ENCODE results near the gene DHRS4. TPM values are rescaled to one million over a fixed set of nuclear protein-coding genes. Genes with fewer than 3 reads are reported as not detected.
"Not testable (repeated sequence)": the region's sequence is repeated elsewhere in the genome, so short reads cannot be mapped to it uniquely, and the experiment has no call there.

The DHRS4 gene
- total and polyA plus RNA-seq, 11 donors: 20.3 to 76.3 (median 32.2) TPM

DNA sequence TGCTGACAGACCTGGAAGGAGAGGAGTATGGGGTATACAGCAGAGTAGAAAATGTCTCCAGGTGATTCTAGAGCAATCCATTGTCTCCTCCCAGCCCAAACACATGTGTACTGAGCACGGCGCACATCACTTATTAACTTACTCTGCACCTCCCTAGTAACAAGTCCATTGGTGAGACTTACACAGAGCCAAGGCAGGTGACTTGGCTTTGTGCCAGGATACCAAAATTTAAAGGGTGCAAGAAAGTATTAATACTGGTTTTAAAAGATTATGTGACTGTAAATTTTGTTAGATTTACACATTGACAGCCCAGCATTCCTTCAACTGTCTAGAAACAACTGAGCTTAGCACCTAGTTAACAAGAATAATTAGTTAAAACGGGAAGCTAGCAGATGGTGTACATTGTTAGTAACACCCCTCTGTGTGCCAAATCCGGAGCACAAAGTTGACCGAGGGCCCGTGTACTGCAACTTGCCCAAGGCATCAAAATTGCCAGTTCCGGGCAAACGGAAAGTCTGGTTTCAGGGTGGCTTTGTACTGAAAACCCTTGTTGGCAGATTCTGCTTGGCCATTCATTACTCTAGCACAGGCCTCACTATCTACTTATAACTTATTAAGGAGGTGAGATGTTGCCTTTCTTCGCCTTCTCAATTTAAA is 4.5 kb downstream of the DHRS4 start:
- Histone ChIP-seq H3K4me1 (peaks cover 0 to 13% (median 9%) of the 10 kb centered on the region in 12 donors), H3K36me3 (peaks cover 0 to 40% (median 12%) of the 10 kb centered on the region in 9 donors)
- not testable (repeated sequence) for DNase-seq, H3K4me3 ChIP-seq, H3K27ac ChIP-seq, H3K27me3 ChIP-seq, ATAC-seq, H3K9me3 ChIP-seq
- intact Hi-C loops (cut with DNase I): loop anchor here in 1 of 10 donors (10.0 kb wide), 1 partner anchor 47 kb away; no protein-coding TSS in a partner anchor
- 87 to 96% (median 94%) methylated on average over 9 of the region's 9 CpGs for WGBS, 4 donors

DNA sequence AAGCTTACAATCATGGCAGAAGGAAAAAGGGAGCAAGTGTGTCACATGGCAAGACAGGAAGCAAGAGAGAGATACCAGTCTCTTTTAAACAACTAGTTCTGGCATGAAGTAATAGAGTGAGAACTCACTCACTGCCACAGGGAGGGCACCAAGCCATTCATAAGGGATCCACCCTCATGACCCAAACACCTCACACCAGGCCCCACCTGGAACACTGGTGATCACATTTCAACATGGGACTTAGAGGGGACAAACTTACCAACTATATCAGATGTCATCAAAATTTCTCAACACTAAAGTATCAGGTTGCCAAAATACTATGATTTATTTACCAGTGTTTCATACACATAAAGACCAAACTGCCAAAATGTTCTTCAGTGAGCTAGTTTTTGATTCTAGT is 7.3 kb downstream of the DHRS4 start:
- H3K27me3 ChIP-seq; H3K27ac ChIP-seq; H3K4me3 ChIP-seq; H3K4me1 ChIP-seq; DNase-seq; ATAC-seq; H3K9me3 ChIP-seq; intact Hi-C loops (cut with DNase I): not testable (repeated sequence)
- H3K36me3 ChIP-seq: peaks cover 0 to 36% (median 9%) of the 10 kb centered on the region in 9 donors

DNA sequence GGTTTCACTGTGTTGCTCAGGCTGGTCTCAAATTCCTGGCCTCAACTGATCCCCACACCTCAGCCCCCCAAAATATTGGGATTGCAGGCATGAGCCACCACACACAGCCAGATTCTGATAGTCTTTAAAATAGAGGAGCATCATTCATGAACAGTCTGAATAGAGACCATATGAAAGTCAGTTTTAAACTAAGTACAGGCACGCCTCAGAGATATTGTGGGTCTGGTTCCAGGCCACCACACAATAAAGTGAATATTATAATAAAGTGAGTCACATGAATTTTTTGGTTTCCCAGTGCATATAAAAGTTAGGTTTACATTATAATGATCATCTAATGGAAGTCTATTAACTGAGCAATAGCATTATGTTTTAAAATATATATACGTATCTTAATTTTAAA is 8.1 kb downstream of the DHRS4 start:
- H3K4me1 ChIP-seq; H3K27ac ChIP-seq; DNase-seq; H3K4me3 ChIP-seq; H3K27me3 ChIP-seq; intact Hi-C loops (cut with DNase I); H3K9me3 ChIP-seq; ATAC-seq: not testable (repeated sequence)
- H3K36me3 ChIP-seq: peaks cover 0 to 30% (median 5%) of the 10 kb centered on the region in 9 donors
- 97 to 100% (median 99%) methylated on average over 1 of the region's 2 CpGs for WGBS, 4 donors

DNA sequence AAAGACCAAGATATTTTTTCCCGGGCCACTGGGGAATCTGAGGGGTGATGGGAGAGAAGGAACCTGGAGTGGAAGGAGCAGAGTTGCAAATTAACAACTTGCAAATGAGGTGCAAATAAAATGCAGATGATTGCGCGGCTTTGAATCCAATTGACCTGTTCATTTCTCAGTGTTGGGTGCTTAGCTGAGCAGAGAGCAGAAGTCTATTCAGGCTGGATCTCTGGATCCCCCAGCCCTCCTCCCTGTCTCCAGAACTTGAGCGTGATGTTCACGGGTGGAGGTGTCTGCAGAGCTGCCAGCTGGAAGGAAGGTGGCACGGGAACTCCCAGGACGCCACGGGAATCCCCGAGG is 15.5 kb downstream of the DHRS4 start:
- H3K4me1 ChIP-seq; intact Hi-C loops (cut with DNase I); H3K27ac ChIP-seq; H3K27me3 ChIP-seq; DNase-seq; ATAC-seq; H3K36me3 ChIP-seq; H3K9me3 ChIP-seq: not testable (repeated sequence)
- 38 to 52% methylated on average over 1 of the region's 9 CpGs; no CpG with 5 or more reads in 2 of the 4 donors for WGBS, 4 donors
- H3K4me3 ChIP-seq: peak overlapping the region in 8 of 12 donors; percentile 26 to 63 (median 52)

DNA sequence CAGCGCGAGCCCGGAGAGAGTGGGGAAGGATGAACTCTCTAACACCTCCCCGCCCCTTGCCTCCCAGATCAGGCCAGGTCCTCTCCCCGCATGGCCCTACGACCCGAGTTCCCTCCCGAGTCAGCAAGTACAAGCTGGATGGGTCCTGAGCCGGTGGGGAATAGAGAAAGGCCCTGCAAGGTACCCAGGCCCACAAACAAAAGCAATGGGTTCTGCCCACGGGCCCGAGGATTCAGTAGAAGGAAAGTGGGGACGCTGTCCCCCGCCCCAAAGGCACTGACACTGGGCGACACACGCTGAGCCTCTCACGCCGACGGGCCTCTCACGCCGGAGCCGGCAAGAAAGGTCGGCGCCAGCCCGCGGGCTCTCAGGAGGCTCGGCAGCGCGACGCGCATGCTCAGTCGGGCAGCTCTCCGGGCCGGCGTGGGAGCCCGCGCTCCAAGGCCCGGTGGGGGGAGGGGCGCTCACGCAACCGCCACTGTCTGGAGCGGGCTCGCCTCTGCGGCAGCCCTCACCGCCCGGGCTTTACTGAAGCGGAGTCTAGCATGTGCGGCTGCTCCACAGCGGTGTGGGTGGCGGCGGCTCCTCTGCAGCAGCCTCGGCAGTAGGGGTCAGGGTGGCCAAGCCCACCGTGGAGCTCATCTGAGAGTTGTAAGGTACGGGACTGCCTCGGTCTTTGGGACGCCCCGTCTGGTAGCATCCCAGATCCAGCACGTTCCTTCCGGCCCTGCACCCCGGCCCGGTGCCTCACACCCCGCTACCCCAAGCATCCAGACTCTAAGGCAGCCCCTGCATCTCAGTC is 16.1 kb downstream of the DHRS4 start:
- H3K36me3 ChIP-seq; intact Hi-C loops (cut with DNase I): not testable (repeated sequence)
- peak; percentile 36 to 77 (median 69) for DNase-seq

DNA sequence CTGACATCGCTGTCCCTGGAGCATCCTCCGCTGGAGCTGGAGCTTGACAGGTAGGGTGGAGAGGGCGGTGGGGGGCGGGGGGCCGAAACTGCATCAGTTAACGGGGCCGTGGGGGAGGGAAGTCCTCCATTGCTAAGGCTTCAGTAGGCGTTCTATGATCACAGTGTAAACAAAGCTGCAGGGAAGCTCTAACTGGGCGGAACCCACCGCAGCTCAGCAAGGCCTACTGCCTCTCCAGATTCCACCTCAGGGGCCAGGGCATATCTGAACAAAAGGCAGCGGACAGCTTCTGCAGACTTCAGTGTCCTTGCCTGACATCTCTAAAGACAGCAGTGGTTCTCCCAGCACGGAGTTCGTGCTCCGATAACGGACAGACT is 16.7 kb downstream of the DHRS4 start:
- H3K36me3 ChIP-seq; H3K27me3 ChIP-seq; H3K9me3 ChIP-seq; ATAC-seq; intact Hi-C loops (cut with DNase I); H3K4me1 ChIP-seq; DNase-seq: not testable (repeated sequence)
- WGBS, 4 donors: 73 to 93% (median 83%) methylated on average over 8 to 15 of the region's 15 CpGs
- Histone ChIP-seq H3K4me3 (peak overlapping the region in 3 of 12 donors; percentile 47 to 56 (median 47)), H3K27ac (peak overlapping the region in 1 of 12 donors; percentile 73)

More for the DNA sequence above, 16.1 kb downstream of the DHRS4 start:
- peak overlapping the region in 2 of 12 donors; percentile 37 to 73 for H3K27ac ChIP-seq
- not testable (repeated sequence) for H3K4me1 ChIP-seq, H3K9me3 ChIP-seq, H3K27me3 ChIP-seq
- H3K4me3 ChIP-seq: peak overlapping the region; percentile 24 to 63 (median 50)
- peak; percentile 57 to 97 (median 92) for ATAC-seq
- WGBS, 4 donors: 8 to 10% (median 9%) methylated on average over 13 to 58 of the region's 61 CpGs

DNA sequence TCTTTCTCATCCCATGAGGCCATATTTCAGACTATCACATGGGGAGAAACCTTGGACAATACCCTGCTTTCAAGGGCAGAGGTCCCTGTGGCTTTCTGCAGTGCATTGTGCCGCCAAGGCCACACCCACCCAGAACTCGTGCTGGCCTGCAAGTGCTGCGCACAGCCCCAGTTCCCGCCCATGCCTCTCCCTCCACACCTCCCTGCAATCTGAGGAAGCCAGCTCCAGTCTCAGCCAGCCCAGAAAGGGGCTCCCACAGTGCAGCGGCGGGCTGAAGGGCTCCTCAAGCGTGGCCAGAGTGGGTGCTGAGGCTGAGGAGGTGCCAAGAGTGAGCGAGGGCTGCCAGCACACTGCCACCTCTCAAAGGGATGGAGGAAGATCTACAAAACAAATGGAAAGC is 19.6 kb downstream of the DHRS4 start:
- not testable (repeated sequence) for H3K36me3 ChIP-seq, H3K27me3 ChIP-seq, H3K4me1 ChIP-seq, DNase-seq, ATAC-seq, H3K27ac ChIP-seq, H3K9me3 ChIP-seq, H3K4me3 ChIP-seq
- intact Hi-C loops (cut with DNase I): loop anchor here in 1 of 10 donors (2.0 kb wide), 1 partner anchor 44 kb away; no protein-coding TSS in a partner anchor
- 81 to 92% (median 86%) methylated on average over 8 of the region's 8 CpGs for WGBS, 4 donors

DNA sequence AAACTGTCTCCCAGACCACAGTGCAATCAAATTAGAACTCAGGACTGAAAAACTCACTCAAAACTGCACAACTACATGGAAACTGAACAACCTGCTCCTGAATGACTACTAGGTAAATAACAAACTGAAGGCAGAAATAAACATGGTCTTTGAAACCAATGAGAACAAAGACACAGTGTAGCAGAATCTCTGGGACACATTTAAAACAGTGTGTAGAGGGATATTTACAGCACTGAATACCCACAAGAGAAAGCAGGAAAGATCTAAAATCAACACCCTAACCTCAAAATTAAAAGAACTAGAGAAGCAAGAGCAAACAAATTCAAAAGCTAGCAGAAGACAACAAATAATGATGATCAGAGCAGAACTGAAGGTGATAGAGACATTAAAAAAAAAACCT is 20.5 kb downstream of the DHRS4 start:
- not testable (repeated sequence) for H3K4me1 ChIP-seq, DNase-seq, H3K4me3 ChIP-seq, H3K9me3 ChIP-seq, ATAC-seq, H3K36me3 ChIP-seq, H3K27me3 ChIP-seq, H3K27ac ChIP-seq
- intact Hi-C loops (cut with DNase I): loop anchor here in 4 of 10 donors (1.0 to 2.0 kb wide), 2 partner anchors 40 to 41 kb away; no protein-coding TSS in a partner anchor

Data from heart left ventricle (tissue), 16 donors.